ENCODE data around the gene RAB24.
A peak's percentile ranks its signal among the peaks of the same experiment; 100 is the strongest.
"Not testable (repeated sequence)": the region's sequence is repeated elsewhere in the genome, so short reads cannot be mapped to it uniquely, and the experiment has no call there.

The RAB24 gene

GRCh38 chr5:177303121-177303924 lies at the start of gene RAB24, which contains the start of gene PRELID1:
TSS of gene RAB24 (minus strand) at chr5:177303719. CDS start at chr5:177303288, 431 bp downstream.
TSS of gene PRELID1 (plus strand) at chr5:177303799. CDS start at chr5:177303986, 187 bp downstream.
- peak; percentile 88 for DNase-seq

GRCh38 chr5:177353093-177353492 lies 49.6 kb upstream of the RAB24 start:
- no peak for DNase-seq

- DNase-seq: peak; percentile 88
Observed at GRCh38 chr5:177351392-177352329, 48.1 kb upstream of the RAB24 start, which contains the start of gene LMAN2. TSS of gene LMAN2 (minus strand) at chr5:177351668. CDS start at chr5:177351647, 21 bp downstream.

- no peak for DNase-seq
Observed at GRCh38 chr5:177350776-177351391, 47.4 kb upstream of the RAB24 start.

- no peak for DNase-seq
Observed at GRCh38 chr5:177349762-177350161, 46.2 kb upstream of the RAB24 start.

GRCh38 chr5:177349362-177349647 lies 45.8 kb upstream of the RAB24 start:
- no peak for DNase-seq

- no peak for DNase-seq
Observed at GRCh38 chr5:177347699-177348098, 44.2 kb upstream of the RAB24 start.

- DNase-seq: no peak
Observed at GRCh38 chr5:177346820-177347219, 43.3 kb upstream of the RAB24 start.

GRCh38 chr5:177344891-177345290 lies 41.4 kb upstream of the RAB24 start:
- DNase-seq: no peak

- no peak for DNase-seq
Observed at GRCh38 chr5:177343777-177344176, 40.3 kb upstream of the RAB24 start.

GRCh38 chr5:177343000-177343399 lies 39.5 kb upstream of the RAB24 start:
- DNase-seq: not testable (repeated sequence)

GRCh38 chr5:177339107-177339638 lies 35.7 kb upstream of the RAB24 start:
- DNase-seq: no peak

GRCh38 chr5:177338251-177339106 lies 35.0 kb upstream of the RAB24 start:
- DNase-seq: no peak

GRCh38 chr5:177336603-177337494 lies 33.3 kb upstream of the RAB24 start:
- no peak for DNase-seq

GRCh38 chr5:177336112-177336511 lies 32.6 kb upstream of the RAB24 start:
- DNase-seq: no peak

- no peak for DNase-seq
Observed at GRCh38 chr5:177335701-177336065, 32.2 kb upstream of the RAB24 start.

- no peak for DNase-seq
Observed at GRCh38 chr5:177334781-177335700, 31.5 kb upstream of the RAB24 start.

GRCh38 chr5:177334155-177334551 lies 30.6 kb upstream of the RAB24 start:
- no peak for DNase-seq

- no peak for DNase-seq
Observed at GRCh38 chr5:177333420-177334154, 30.1 kb upstream of the RAB24 start.
